Measurements from ENCODE around the gene C1RL. TPM values are rescaled to one million over a fixed set of nuclear protein-coding genes. Genes with fewer than 3 reads are reported as not detected.
"Not testable (repeated sequence)": the region's sequence is repeated elsewhere in the genome, so short reads cannot be mapped to it uniquely, and the experiment has no call there.

The C1RL gene
- total RNA-seq, 2 experiments from 2014 or later = 3.0 to 10.4 TPM

DNA sequence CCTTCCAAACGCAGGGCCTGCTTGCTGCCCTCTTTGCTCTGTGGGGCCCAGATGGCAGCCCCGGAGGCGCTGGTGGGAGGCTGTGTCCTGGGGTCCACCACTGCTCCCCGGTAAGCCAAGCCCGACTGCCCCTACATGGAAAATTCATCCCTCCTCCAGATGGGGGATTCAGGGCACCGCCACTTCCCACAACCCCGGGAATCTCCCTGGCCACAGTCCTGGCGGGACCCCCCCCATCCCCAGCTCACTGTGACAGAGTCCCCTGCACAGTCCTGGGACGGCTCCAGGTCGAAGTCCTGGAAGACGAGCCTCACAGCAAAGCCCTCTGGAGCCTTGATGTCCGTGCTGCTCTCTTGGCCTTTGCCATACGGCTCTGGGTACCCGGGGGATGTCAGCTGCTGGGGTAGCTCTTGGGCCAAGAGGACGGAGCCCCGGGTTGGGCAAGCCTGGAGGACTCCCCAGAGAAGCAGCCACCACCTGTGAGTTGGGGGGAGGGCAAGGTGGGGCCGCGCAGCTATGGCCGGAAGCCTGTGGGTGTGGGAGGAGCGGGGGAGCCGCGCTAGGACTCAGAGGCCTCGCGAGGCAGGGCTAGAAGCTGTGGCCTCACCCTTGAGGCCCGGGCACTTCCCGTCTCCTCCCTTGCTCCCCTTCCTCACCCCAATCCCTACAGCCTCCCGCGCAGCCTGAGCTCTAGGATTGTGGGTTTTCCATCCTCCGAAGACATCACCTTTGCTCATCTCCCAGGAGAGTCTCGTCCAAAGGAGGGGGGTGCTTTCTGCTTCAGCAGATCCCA lies 815 bp downstream of the C1RL start:
- no TSS peak for BruUV-seq (replicated peaks)
- Histone ChIP-seq H2AFZ (ENCODE audit: low read length) (peak overlapping the region; percentile 79), H4K20me1 (ENCODE audit: insufficient read depth, low read length) (no peaks in the 10 kb centered on the region), H3K4me1 (ENCODE audit: insufficient read depth, low read length, poor library complexity, severe bottlenecking) (peaks cover 10% of the 10 kb centered on the region), H3K4me2 (ENCODE audit: low read length) (peak overlapping the region; percentile 66), H3K9me2 (ENCODE audit: insufficient read depth, low read length) (no peaks in the 10 kb centered on the region), H3K4me3 (ENCODE audit: low read depth, low read length, poor library complexity, severe bottlenecking) (peak overlapping the region; percentile 65), H3K79me2 (ENCODE audit: insufficient read depth, low read depth, low read length) (no peaks in the 10 kb centered on the region), H3K36me3 (ENCODE audit: insufficient read depth, low read length) (no peaks in the 10 kb centered on the region), H3K27ac (ENCODE audit: low read depth, low read length, poor library complexity, severe bottlenecking) (no peak overlapping the region), H3K9me3 (ENCODE audit: low read length) (peaks cover 16% of the 10 kb centered on the region)
- DNase-seq (ENCODE audit: low spot score) = peak; percentile 75
- TF ChIP-seq EZH2phosphoT487 (IDR thresholded peaks at IDR 0.05; ENCODE audit: borderline replicate concordance, low read depth, low read length) = no peak
- TF ChIP-seq, protein P1, sequence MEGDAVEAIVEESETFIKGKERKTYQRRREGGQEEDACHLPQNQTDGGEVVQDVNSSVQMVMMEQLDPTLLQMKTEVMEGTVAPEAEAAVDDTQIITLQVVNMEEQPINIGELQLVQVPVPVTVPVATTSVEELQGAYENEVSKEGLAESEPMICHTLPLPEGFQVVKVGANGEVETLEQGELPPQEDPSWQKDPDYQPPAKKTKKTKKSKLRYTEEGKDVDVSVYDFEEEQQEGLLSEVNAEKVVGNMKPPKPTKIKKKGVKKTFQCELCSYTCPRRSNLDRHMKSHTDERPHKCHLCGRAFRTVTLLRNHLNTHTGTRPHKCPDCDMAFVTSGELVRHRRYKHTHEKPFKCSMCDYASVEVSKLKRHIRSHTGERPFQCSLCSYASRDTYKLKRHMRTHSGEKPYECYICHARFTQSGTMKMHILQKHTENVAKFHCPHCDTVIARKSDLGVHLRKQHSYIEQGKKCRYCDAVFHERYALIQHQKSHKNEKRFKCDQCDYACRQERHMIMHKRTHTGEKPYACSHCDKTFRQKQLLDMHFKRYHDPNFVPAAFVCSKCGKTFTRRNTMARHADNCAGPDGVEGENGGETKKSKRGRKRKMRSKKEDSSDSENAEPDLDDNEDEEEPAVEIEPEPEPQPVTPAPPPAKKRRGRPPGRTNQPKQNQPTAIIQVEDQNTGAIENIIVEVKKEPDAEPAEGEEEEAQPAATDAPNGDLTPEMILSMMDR (conservative IDR thresholded peaks at IDR 0.05; ENCODE audit: low read length) = no peak
- CTCF ChIA-PET (ENCODE audit: unreplicated experiment) = interaction anchor here (0.6 kb wide), 2 partner anchors 128 to 906 kb away, joined by 3 to 6 read pairs; no protein-coding TSS in a partner anchor
- POLR2A ChIA-PET = interaction anchor here (0.6 to 3.1 kb wide), 6 partner anchors 12 to 1690 kb away, joined by 3 to 18 read pairs (median 3); partner anchors contain the start of genes C12orf57, CDCA3, RNU7-1 and USP5
- intact Hi-C loops (cut with micrococcal nuclease; ENCODE audit: unreplicated experiment) = loop anchor here (2.0 to 5.0 kb wide), 4 partner anchors 91 to 236 kb away; partner anchors contain the start of genes C12orf57, LPCAT3 and SPSB2

DNA sequence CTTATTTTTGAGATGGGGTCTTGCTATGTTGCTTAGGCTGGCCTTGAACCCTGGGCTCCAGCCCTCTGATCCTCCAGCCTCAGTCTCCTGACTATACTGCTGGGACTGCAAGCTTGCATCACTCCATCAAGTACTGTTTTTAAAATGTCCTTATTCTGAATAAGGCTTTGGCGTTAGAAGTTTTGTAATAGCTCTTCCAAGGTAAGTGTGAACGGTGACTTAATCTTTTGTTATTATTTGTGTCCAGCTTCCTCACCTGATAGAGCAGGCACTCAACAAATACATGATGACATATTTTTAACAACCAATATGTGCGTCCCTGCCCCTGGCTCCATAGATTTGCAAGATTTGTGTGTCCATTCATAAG lies 1.4 kb downstream of the C1RL start:
- DNase-seq (ENCODE audit: low spot score) = no peak
- peaks cover 16% of the 10 kb centered on the region for H3K9me3 ChIP-seq (ENCODE audit: low read length)
- TF ChIP-seq, protein P1 (conservative IDR thresholded peaks at IDR 0.05; ENCODE audit: low read length) = no peak
- no peak for TF ChIP-seq EZH2phosphoT487 (IDR thresholded peaks at IDR 0.05; ENCODE audit: borderline replicate concordance, low read depth, low read length)
- no peak overlapping the region for H3K4me3 ChIP-seq (ENCODE audit: low read depth, low read length, poor library complexity, severe bottlenecking)
- CTCF ChIA-PET (ENCODE audit: unreplicated experiment) = no interaction called here
- no peaks in the 10 kb centered on the region for H3K79me2 ChIP-seq (ENCODE audit: insufficient read depth, low read depth, low read length)
- H3K9me2 ChIP-seq (ENCODE audit: insufficient read depth, low read length) = no peaks in the 10 kb centered on the region
- no TSS peak for BruUV-seq (replicated peaks)
- H3K4me1 ChIP-seq (ENCODE audit: insufficient read depth, low read length, poor library complexity, severe bottlenecking) = peaks cover 10% of the 10 kb centered on the region
- no peak overlapping the region for H3K4me2 ChIP-seq (ENCODE audit: low read length)
- POLR2A ChIA-PET = interaction anchor here (0.6 to 3.1 kb wide), 5 partner anchors 12 to 1691 kb away, joined by 3 to 18 read pairs (median 3); partner anchors contain the start of genes C12orf57, CDCA3, RNU7-1 and USP5
- intact Hi-C loops (cut with micrococcal nuclease; ENCODE audit: unreplicated experiment) = loop anchor here (2.0 to 5.0 kb wide), 4 partner anchors 90 to 235 kb away; partner anchors contain the start of genes C12orf57, LPCAT3 and SPSB2
- no peaks in the 10 kb centered on the region for H3K36me3 ChIP-seq (ENCODE audit: insufficient read depth, low read length)
- no peak overlapping the region for H2AFZ ChIP-seq (ENCODE audit: low read length)
- no peak overlapping the region for H3K27ac ChIP-seq (ENCODE audit: low read depth, low read length, poor library complexity, severe bottlenecking)
- no peaks in the 10 kb centered on the region for H4K20me1 ChIP-seq (ENCODE audit: insufficient read depth, low read length)

DNA sequence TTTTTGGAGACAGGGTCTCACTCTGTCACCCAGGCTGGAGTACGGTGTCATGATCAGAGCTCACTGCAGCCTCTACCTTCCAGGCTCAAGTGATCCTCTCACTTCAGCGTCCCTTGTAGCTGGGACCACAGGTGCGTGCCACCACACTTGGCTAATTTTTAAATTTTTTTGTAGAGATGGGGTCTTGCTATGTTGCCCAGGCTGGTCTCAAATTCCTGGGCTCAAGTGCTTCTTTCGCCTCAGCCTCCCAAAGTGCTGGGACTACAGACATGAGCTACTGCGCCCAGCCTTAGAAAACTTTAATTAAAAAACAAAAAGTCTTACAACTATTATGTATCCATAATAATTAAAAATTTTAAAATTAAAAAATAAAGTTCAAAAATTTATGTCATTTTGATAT lies 1.8 kb downstream of the C1RL start:
- H3K27ac ChIP-seq (ENCODE audit: low read depth, low read length, poor library complexity, severe bottlenecking); H3K4me2 ChIP-seq (ENCODE audit: low read length); BruUV-seq (replicated peaks); DNase-seq (ENCODE audit: low spot score); H3K9me2 ChIP-seq (ENCODE audit: insufficient read depth, low read length); H3K4me3 ChIP-seq (ENCODE audit: low read depth, low read length, poor library complexity, severe bottlenecking); H2AFZ ChIP-seq (ENCODE audit: low read length); H3K4me1 ChIP-seq (ENCODE audit: insufficient read depth, low read length, poor library complexity, severe bottlenecking); CTCF ChIA-PET (ENCODE audit: unreplicated experiment); H3K36me3 ChIP-seq (ENCODE audit: insufficient read depth, low read length); H3K79me2 ChIP-seq (ENCODE audit: insufficient read depth, low read depth, low read length); H4K20me1 ChIP-seq (ENCODE audit: insufficient read depth, low read length): not testable (repeated sequence)
- peaks cover 16% of the 10 kb centered on the region for H3K9me3 ChIP-seq (ENCODE audit: low read length)
- intact Hi-C loops (cut with micrococcal nuclease; ENCODE audit: unreplicated experiment) = loop anchor here (5.0 kb wide), 2 partner anchors 90 to 235 kb away; partner anchors contain the start of genes LPCAT3 and SPSB2
- POLR2A ChIA-PET = interaction anchor here (1.4 to 3.1 kb wide), 2 partner anchors 11 to 163 kb away, joined by 3 to 18 read pairs; partner anchors contain the start of genes C12orf57 and RNU7-1
